Fibroblast of pulmonary artery (primary cell): Measurements from ENCODE around the gene SPSB4.
A peak's percentile ranks its signal among the peaks of the same experiment; 100 is the strongest.

Source experiments
- DNase-seq: peaks from one replicate; pipeline ENCODE4 v3.0.0-alpha.2; 2010; ENCODE audit warnings: low read depth
- H3K4me3 ChIP-seq: replicated peaks from 2 replicates; pipeline ENCODE4 v1.5.1; 2011; ENCODE audit warnings: low read depth, mild to moderate bottlenecking, control low read depth, low read length, moderate library complexity
- TF ChIP-seq, protein P1 (sequence below): IDR thresholded peaks from 2 replicates; pipeline ENCODE4 v1.5.1; 2011; ENCODE audit warnings: mild to moderate bottlenecking, control low read depth, low read length, inconsistent platforms; ENCODE audit errors: missing control alignments

The SPSB4 gene

DNA sequence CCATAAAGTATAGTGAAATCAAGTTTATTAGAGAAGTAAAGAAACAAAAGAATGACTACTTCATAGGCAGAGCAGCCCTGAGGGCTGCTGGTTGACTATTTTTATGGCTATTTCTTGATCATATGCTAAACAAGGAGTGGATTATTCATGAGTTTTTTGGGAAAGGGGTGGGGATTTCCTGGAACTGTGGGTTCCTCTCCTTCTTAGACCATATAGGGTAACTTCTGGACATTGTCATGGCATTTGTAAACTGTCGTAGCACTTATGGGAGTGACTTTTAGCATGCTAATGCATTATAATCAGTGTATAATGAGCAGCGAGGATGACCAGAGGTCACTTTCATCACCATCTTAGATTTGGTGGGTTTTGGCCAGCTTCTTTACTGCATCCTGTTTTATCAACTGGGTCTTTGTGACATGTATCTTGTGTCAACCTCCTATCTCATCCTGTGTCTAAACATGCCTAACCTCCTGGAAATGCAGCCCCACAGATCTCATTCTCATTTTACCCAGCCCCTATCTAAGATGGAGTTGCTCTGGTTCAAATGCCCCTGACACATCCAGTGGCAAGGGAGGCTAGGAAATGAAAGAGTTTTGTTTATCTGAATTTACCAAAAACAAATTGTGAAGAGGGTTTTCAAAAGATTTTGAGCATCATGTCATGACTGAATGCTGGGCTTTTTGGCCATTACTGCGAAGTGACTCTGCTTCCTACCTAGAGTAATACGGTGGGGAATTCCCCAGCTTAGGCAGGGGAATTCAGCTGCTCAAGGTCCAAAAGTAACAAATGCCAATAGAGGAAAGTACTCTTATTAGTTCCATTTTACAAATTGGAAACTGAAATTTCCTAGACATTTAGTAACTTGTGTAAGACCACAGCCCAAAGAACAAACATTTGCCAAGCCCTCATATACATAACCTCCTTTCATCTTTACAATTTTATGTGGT, 6.2 kb upstream of the SPSB4 start:
- TF ChIP-seq, protein P1, sequence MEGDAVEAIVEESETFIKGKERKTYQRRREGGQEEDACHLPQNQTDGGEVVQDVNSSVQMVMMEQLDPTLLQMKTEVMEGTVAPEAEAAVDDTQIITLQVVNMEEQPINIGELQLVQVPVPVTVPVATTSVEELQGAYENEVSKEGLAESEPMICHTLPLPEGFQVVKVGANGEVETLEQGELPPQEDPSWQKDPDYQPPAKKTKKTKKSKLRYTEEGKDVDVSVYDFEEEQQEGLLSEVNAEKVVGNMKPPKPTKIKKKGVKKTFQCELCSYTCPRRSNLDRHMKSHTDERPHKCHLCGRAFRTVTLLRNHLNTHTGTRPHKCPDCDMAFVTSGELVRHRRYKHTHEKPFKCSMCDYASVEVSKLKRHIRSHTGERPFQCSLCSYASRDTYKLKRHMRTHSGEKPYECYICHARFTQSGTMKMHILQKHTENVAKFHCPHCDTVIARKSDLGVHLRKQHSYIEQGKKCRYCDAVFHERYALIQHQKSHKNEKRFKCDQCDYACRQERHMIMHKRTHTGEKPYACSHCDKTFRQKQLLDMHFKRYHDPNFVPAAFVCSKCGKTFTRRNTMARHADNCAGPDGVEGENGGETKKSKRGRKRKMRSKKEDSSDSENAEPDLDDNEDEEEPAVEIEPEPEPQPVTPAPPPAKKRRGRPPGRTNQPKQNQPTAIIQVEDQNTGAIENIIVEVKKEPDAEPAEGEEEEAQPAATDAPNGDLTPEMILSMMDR: no peak

DNA sequence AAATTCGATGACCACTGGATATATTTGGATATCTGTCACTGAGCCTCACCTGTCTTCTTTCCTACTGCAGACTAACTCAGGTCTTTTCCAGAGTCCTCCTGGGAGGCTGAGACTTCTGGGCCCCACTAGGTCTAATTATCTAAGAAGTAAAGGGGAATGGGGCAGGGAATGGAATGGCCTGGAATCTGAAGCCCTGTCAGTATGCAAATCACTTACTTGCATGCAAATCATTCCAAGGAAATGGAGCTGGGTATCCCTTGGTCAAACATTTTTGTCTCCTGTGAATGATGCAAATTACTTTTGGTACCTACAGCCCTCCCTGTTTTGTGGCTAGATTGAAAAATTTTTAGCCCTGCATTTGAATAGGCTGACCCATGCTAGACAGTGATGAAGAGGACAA, 5.3 kb upstream of the SPSB4 start:
- TF ChIP-seq, protein P1: no peak
- DNase-seq: no peak
- H3K4me3 ChIP-seq: no peak overlapping the region

More for the DNA sequence above, 6.2 kb upstream of the SPSB4 start:
- H3K4me3 ChIP-seq: no peak overlapping the region
- no peak for DNase-seq

DNA sequence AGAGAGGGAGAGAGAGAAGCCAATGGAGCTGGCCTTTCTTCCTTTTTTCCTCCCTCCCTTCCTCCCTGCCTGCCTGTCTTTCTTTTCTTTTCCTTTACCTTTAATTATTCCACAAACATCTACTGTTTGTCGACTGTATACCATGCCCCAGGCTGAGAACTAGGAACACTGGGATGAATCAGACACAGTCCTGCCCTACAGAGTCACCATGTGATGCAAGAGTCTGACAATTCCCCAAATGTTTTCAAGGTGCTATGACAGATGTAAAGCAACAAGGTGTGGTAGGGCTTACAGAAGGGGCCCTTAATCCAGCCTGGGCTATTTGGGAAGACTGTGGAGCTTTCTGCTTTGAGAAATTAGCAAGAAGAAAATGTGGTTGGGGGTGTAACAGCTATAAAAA, 4.0 kb upstream of the SPSB4 start:
- TF ChIP-seq, protein P1: no peak
- no peak overlapping the region for H3K4me3 ChIP-seq
- DNase-seq: no peak

DNA sequence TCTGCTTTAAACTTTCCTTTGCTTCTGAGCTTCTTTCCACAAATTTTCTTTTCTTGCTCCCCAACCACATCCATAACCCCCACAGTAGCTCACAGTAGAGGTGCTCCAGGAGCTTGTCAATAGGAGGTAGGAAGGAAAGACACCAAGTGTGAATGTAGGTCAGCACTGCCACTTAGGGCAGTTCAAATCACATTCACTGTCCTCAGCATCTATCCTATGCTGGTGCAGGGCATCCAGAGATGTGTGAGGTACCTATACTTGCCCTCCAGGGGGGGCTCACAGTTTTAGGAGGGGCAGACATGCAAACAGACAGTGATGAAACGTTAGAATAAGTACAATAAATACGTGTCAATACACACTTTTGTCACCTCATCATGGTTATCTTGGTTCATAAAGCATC, 1.5 kb upstream of the SPSB4 start:
- TF ChIP-seq, protein P1: peak; percentile 1
- DNase-seq: no peak
- no peak overlapping the region for H3K4me3 ChIP-seq

DNA sequence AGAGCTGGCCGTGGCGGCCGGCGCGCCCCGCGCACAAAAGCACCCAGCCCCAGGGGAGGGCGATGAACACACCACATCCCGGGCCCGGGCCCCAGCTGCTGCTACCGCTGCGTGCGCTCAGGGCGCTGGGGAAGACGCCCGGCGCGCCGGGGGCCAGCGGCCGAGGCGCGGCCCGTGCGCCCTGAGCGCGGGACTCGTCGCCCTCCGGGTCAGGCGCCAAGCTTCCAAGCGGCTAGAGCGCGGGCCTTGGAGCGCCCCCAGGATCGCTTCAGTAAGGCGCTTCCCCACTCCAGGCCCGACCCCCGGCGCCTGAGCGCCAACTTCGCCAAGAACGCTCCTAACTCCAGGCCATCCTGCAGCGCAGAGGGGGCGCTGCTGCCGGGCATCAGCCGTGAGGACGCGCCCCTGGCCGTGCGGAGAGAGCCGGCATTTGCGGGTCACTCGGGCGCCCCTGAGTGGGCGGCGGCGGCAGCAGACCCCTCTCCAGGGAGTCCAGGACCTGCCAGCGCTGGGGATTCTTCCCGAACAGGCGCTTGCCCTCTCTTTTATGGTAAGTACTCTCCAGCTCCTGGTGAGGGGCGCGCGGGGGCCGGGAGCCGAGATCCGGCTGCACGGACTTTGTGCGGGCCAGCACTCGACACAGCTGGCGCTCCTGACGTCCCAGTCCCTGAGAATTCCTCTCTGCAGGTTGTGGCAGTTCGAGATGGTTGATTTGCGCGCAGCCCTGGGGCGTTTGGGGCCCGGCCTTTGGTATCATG, 475 bp downstream of the SPSB4 start:
- no peak for DNase-seq
- no peak overlapping the region for H3K4me3 ChIP-seq

DNA sequence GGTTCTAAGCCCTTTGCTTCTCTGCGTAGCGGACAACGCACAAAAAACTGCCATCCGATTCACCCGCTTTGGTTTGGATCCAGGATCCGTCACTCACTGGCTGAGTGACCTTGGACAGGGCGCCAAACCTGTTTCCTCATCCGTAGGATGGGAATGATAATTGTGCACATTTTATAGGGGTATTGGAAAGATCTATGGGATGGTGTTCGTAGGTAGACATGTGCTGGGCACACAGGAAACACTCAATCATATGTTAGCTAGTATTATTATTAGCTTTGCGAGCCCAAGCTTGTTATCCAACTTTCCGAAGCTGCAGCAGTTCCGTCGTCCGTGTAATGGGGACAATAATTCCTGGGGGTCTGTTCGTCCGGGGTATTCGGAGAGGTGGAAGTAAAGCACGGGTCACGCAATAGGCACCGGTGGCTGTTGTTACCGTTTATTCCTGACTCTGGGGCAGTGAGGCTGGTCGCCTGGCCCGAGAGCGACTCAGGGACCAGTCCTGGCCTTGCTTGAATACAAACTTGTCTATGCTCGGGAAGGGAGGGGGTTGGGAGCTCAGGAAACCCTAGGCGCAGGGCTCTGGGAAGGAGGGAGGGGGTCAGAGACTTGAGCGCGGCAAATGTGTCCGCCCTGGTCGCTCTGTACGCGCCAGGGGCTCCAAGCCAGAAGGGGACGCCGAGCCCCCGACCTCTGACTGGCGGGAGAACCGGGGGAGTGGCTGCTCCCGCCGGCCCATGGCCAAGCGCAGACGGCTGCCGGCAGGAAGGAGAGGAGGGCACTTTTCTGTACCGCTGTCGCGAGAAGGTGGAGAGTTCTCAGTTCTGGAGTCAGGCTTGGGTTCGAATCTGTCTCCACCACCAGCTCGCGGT, 1.3 kb downstream of the SPSB4 start:
- DNase-seq: no peak
- TF ChIP-seq, protein P1: no peak
- no peak overlapping the region for H3K4me3 ChIP-seq

More for the DNA sequence above, 475 bp downstream of the SPSB4 start:
- TF ChIP-seq, protein P1: no peak
